ENCODE data around the gene DGLUCY.

GRCh38 chr14:91116913-91117588 is 3.2 kb downstream of the DGLUCY start:
- TF ChIP-seq CTCF (conservative IDR thresholded peaks at IDR 0.05) = no peak
- TF ChIP-seq ZFX (IDR thresholded peaks at IDR 0.05) = no peak
